ENCODE results near the gene ARHGEF4. TPM values are rescaled to one million over a fixed set of nuclear protein-coding genes. Genes with fewer than 3 reads are reported as not detected.
A peak's percentile ranks its signal among the peaks of the same experiment; 100 is the strongest.

The ARHGEF4 gene
- total RNA-seq, 1 experiment from 2014 or later: 20.0 TPM

DNA sequence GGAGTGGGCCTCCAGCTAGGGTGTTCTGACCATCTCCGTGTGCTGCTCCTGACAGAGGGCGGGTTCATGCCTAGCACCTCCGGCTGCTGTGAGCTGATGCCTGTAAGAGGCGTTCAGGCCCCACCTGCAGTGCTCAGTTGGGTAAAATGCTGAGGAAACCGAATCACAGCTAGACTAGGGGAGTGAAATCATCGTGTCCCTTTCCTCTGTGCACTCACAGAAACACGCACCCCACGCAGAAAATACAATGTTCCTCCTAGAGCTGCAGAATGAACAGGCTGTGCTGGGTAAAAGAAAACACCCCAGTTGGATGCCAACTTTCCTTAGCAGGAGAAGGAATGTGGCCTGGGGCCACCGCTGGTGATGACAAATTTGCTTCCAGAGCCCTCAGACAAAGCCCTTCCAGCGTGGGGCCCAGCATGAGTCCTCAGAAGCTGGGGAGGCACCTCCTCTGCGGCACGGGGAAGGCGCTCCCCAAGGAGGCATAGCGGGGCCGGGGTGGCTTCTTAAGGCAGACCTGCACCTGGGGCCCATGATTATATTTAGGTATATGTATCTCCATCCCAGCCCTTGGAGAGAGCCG, 16.3 kb upstream of the ARHGEF4 start:
- ChIA-PET CTCF (no interaction called here), POLR2A (ENCODE audit: unreplicated experiment) (interaction anchor here (0.5 to 0.6 kb wide), 2 partner anchors 9 to 178 kb away, joined by 3 read pairs; no protein-coding TSS in a partner anchor)
- Histone ChIP-seq H3K4me3 (no peak overlapping the region), H3K4me1 (replicated peaks; ENCODE audit: insufficient read depth) (peaks cover 29% of the 10 kb centered on the region), H3K79me2 (ENCODE audit: low read depth) (no peaks in the 10 kb centered on the region), H3K27me3 (ENCODE audit: insufficient read depth, low read depth) (no peaks in the 10 kb centered on the region), H3K4me2 (0 out of 2 replicates have a peak overlapping the region, but pooled peaks have one; percentile 15), H4K20me1 (ENCODE audit: insufficient read depth) (no peaks in the 10 kb centered on the region), H3F3A (ENCODE audit: insufficient read depth, low read depth) (peaks cover 14% of the 10 kb centered on the region), H2AFZ (no peak overlapping the region), H3K9me3 (ENCODE audit: insufficient read depth, low read depth) (no peaks in the 10 kb centered on the region), H3K36me3 (ENCODE audit: low read depth) (no peaks in the 10 kb centered on the region), H3K9me2 (ENCODE audit: insufficient read depth) (no peaks in the 10 kb centered on the region), H3K27ac (no peak overlapping the region)
- TF ChIP-seq EZH2 (IDR thresholded peaks at IDR 0.05; ENCODE audit: low read depth) (no peak), CTCF (conservative IDR thresholded peaks at IDR 0.05) (no peak)
- no TSS peak for BruUV-seq (replicated peaks)
- DNase-seq: peak; percentile 59 to 69
- intact Hi-C loops (cut with micrococcal nuclease; ENCODE audit: unreplicated experiment): loop anchor here (2.0 to 10.0 kb wide), 2 partner anchors 14 to 284 kb away; partner anchors contain the start of gene PLEKHB2

GRCh38 chr2:130821867-130822266, 14.8 kb upstream of the ARHGEF4 start:
- Histone ChIP-seq H3K4me3 (no peak overlapping the region), H3K27ac (no peak overlapping the region), H3F3A (ENCODE audit: insufficient read depth, low read depth) (peaks cover 20% of the 10 kb centered on the region), H3K4me2 (no peak overlapping the region), H3K4me1 (replicated peaks; ENCODE audit: insufficient read depth) (peaks cover 42% of the 10 kb centered on the region), H3K9me2 (ENCODE audit: insufficient read depth) (no peaks in the 10 kb centered on the region), H4K20me1 (ENCODE audit: insufficient read depth) (no peaks in the 10 kb centered on the region), H3K27me3 (ENCODE audit: insufficient read depth, low read depth) (no peaks in the 10 kb centered on the region), H2AFZ (no peak overlapping the region), H3K36me3 (ENCODE audit: low read depth) (no peaks in the 10 kb centered on the region), H3K79me2 (ENCODE audit: low read depth) (no peaks in the 10 kb centered on the region), H3K9me3 (ENCODE audit: insufficient read depth, low read depth) (no peaks in the 10 kb centered on the region)
- no peak for TF ChIP-seq CTCF (conservative IDR thresholded peaks at IDR 0.05)
- no peak for TF ChIP-seq EZH2 (IDR thresholded peaks at IDR 0.05; ENCODE audit: low read depth)
- intact Hi-C loops (cut with micrococcal nuclease; ENCODE audit: unreplicated experiment): loop anchor here (2.0 to 10.0 kb wide), 2 partner anchors 15 to 283 kb away; partner anchors contain the start of gene PLEKHB2
- CTCF ChIA-PET: no interaction called here
- no peak for DNase-seq
- BruUV-seq (replicated peaks): no TSS peak
- POLR2A ChIA-PET (ENCODE audit: unreplicated experiment): no interaction called here

DNA sequence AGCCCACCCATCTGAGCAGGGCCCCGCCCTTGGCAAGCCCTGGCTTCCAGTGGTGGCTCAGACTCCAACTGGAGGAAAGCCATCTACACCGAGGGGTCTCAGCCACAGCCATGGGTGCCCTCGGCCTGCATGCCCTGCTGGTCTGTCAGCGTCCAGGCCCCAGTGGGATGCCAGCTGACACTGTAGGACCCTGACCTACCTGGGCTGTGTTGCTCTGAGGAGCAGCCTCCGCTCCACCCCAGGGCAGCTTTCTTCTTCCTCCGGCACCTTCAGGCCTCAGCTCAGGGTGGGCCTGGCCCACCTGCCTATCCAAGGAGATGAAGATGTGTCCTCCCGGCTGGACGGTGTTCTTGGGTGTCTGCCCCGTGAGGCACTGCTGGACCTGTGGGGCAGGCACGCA, 13.9 kb upstream of the ARHGEF4 start:
- CTCF ChIA-PET: no interaction called here
- Histone ChIP-seq H3K4me2 (no peak overlapping the region), H3K27me3 (ENCODE audit: insufficient read depth, low read depth) (no peaks in the 10 kb centered on the region), H3K27ac (no peak overlapping the region), H3K9me2 (ENCODE audit: insufficient read depth) (no peaks in the 10 kb centered on the region), H3F3A (ENCODE audit: insufficient read depth, low read depth) (peaks cover 29% of the 10 kb centered on the region), H3K79me2 (ENCODE audit: low read depth) (no peaks in the 10 kb centered on the region), H3K9me3 (ENCODE audit: insufficient read depth, low read depth) (no peaks in the 10 kb centered on the region), H3K36me3 (ENCODE audit: low read depth) (no peaks in the 10 kb centered on the region), H3K4me1 (replicated peaks; ENCODE audit: insufficient read depth) (peaks cover 51% of the 10 kb centered on the region), H3K4me3 (no peak overlapping the region), H4K20me1 (ENCODE audit: insufficient read depth) (no peaks in the 10 kb centered on the region), H2AFZ (no peak overlapping the region)
- TF ChIP-seq EZH2 (IDR thresholded peaks at IDR 0.05; ENCODE audit: low read depth): no peak
- no peak for TF ChIP-seq CTCF (conservative IDR thresholded peaks at IDR 0.05)
- DNase-seq: no peak
- no TSS peak for BruUV-seq (replicated peaks)
- POLR2A ChIA-PET (ENCODE audit: unreplicated experiment): no interaction called here
- intact Hi-C loops (cut with micrococcal nuclease; ENCODE audit: unreplicated experiment): loop anchor here (10.0 kb wide), 1 partner anchor 282 kb away; the partner anchor contains the start of gene PLEKHB2
